Activated T-cell treated with anti-CD3 and anti-CD28 coated beads for 24 hours (primary cell): ENCODE measurements around the gene NEGR1.

Source experiments
- DNase-seq: peaks from one replicate; pipeline ENCODE4 v3.0.0-alpha.2; 2020; ENCODE audit warnings: low read depth

Gene NEGR1

GRCh38 chr1:71687376-71687775 is 595.0 kb downstream of the NEGR1 start:
- no peak for DNase-seq

GRCh38 chr1:71676979-71677925 is 605.1 kb downstream of the NEGR1 start:
- DNase-seq: no peak

- no peak for DNase-seq
Measured at GRCh38 chr1:71668065-71668464, 614.3 kb downstream of the NEGR1 start.

- no peak for DNase-seq
Measured at GRCh38 chr1:71667216-71667615, 615.1 kb downstream of the NEGR1 start.

- DNase-seq: no peak
Measured at GRCh38 chr1:71666609-71667008, 615.7 kb downstream of the NEGR1 start.

- no peak for DNase-seq
Measured at GRCh38 chr1:71660411-71660810, 621.9 kb downstream of the NEGR1 start.

GRCh38 chr1:71657891-71658679 is 624.3 kb downstream of the NEGR1 start:
- no peak for DNase-seq

- no peak for DNase-seq
Measured at GRCh38 chr1:71656902-71657301, 625.4 kb downstream of the NEGR1 start.

- DNase-seq: no peak
Measured at GRCh38 chr1:71655604-71656003, 626.7 kb downstream of the NEGR1 start.

GRCh38 chr1:71653952-71654351 is 628.4 kb downstream of the NEGR1 start:
- DNase-seq: no peak

GRCh38 chr1:71651214-71651613 is 631.1 kb downstream of the NEGR1 start:
- DNase-seq: no peak

- DNase-seq: no peak
Measured at GRCh38 chr1:71650119-71650518, 632.2 kb downstream of the NEGR1 start.

GRCh38 chr1:71649608-71650007 is 632.7 kb downstream of the NEGR1 start:
- no peak for DNase-seq

- DNase-seq: no peak
Measured at GRCh38 chr1:71647513-71648300, 634.6 kb downstream of the NEGR1 start.

GRCh38 chr1:71645015-71645414 is 637.3 kb downstream of the NEGR1 start:
- DNase-seq: no peak

GRCh38 chr1:71641903-71642302 is 640.4 kb downstream of the NEGR1 start:
- no peak for DNase-seq

- no peak for DNase-seq
Measured at GRCh38 chr1:71640998-71641397, 641.3 kb downstream of the NEGR1 start.

GRCh38 chr1:71640116-71640515 is 642.2 kb downstream of the NEGR1 start:
- no peak for DNase-seq

GRCh38 chr1:71638081-71638766 is 644.1 kb downstream of the NEGR1 start:
- DNase-seq: no peak

GRCh38 chr1:71635568-71635967 is 646.8 kb downstream of the NEGR1 start:
- no peak for DNase-seq

- no peak for DNase-seq
Measured at GRCh38 chr1:71634159-71634558, 648.2 kb downstream of the NEGR1 start.

- DNase-seq: no peak
Measured at GRCh38 chr1:71630073-71630472, 652.3 kb downstream of the NEGR1 start.
